Stimulated activated CD4-positive, alpha-beta T cell treated with anti-CD3 and anti-CD28 coated beads, Interleukin-15, amount 100 ng/mL, for 24 hours (primary cell): ENCODE results near the gene ALPL.
A peak's percentile ranks its signal among the peaks of the same experiment; 100 is the strongest.

ENCODE experiments used
- DNase-seq: peaks from one replicate; pipeline ENCODE4 v3.0.0-alpha.2; 2020

Gene ALPL

GRCh38 chr1:21584096-21584495, 74.9 kb downstream of the ALPL start:
- no peak for DNase-seq

- no peak for DNase-seq
Measured at GRCh38 chr1:21585037-21585436, 75.8 kb downstream of the ALPL start.

- no peak for DNase-seq
Measured at GRCh38 chr1:21586222-21586621, 77.0 kb downstream of the ALPL start.

GRCh38 chr1:21586846-21587601, 77.8 kb downstream of the ALPL start:
- DNase-seq: no peak

GRCh38 chr1:21587602-21587953, 78.4 kb downstream of the ALPL start:
- DNase-seq: no peak

- no peak for DNase-seq
Measured at GRCh38 chr1:21589618-21590017, 80.4 kb downstream of the ALPL start.

GRCh38 chr1:21590126-21590880, 81.1 kb downstream of the ALPL start:
- DNase-seq: no peak

GRCh38 chr1:21590934-21591333, 81.7 kb downstream of the ALPL start:
- no peak for DNase-seq

- no peak for DNase-seq
Measured at GRCh38 chr1:21592086-21592865, 83.1 kb downstream of the ALPL start.

- DNase-seq: no peak
Measured at GRCh38 chr1:21593231-21593630, 84.0 kb downstream of the ALPL start.

- no peak for DNase-seq
Measured at GRCh38 chr1:21594501-21594900, 85.3 kb downstream of the ALPL start.

- DNase-seq: peak; percentile 83
Measured at GRCh38 chr1:21594935-21595897, 86.0 kb downstream of the ALPL start.

GRCh38 chr1:21596174-21596573, 87.0 kb downstream of the ALPL start:
- no peak for DNase-seq

- no peak for DNase-seq
Measured at GRCh38 chr1:21596628-21597027, 87.4 kb downstream of the ALPL start.

- no peak for DNase-seq
Measured at GRCh38 chr1:21597753-21598152, 88.5 kb downstream of the ALPL start.

- no peak for DNase-seq
Measured at GRCh38 chr1:21598417-21598816, 89.2 kb downstream of the ALPL start.

- DNase-seq: no peak
Measured at GRCh38 chr1:21598904-21599303, 89.7 kb downstream of the ALPL start.

GRCh38 chr1:21599402-21599801, 90.2 kb downstream of the ALPL start:
- no peak for DNase-seq

GRCh38 chr1:21601278-21602048, 92.2 kb downstream of the ALPL start:
- DNase-seq: no peak

GRCh38 chr1:21603177-21604138, 94.2 kb downstream of the ALPL start:
- DNase-seq: no peak
